H9 (cell line): ENCODE data around the gene NAV1. TPM values are rescaled to one million over a fixed set of nuclear protein-coding genes. Genes with fewer than 3 reads are reported as not detected.

ENCODE experiments used
- DNase-seq: peaks from one replicate; pipeline ENCODE4 v3.0.0-alpha.2; 2017
- H2AFZ ChIP-seq: one replicate; pipeline ENCODE4 v1.6.1; 2013; ENCODE audit warnings: mild to moderate bottlenecking, low read length, control low read depth, moderate library complexity
- H2AK5ac ChIP-seq: 2 replicates; pipeline ENCODE4 v1.6.1; 2013; ENCODE audit warnings: low read length, control low read depth, mixed read lengths; ENCODE audit not compliant: insufficient read length
- H2BK120ac ChIP-seq: one replicate; pipeline ENCODE4 v1.6.1; 2013; ENCODE audit warnings: low read depth, mild to moderate bottlenecking, low read length, control low read depth, inconsistent platforms; ENCODE audit not compliant: poor library complexity, severe bottlenecking
- H2BK12ac ChIP-seq: 2 replicates; pipeline ENCODE4 v1.6.1; 2013; ENCODE audit warnings: low read length, control low read depth, mixed read lengths, low read depth; ENCODE audit not compliant: insufficient read length
- H2BK15ac ChIP-seq: 2 replicates; pipeline ENCODE4 v1.6.1; 2013; ENCODE audit warnings: low read depth, low read length, control low read depth
- H2BK20ac ChIP-seq: one replicate; pipeline ENCODE4 v1.6.1; 2013; ENCODE audit warnings: low read depth, mild to moderate bottlenecking, low read length, control low read depth, inconsistent platforms; ENCODE audit not compliant: poor library complexity, severe bottlenecking
- H2BK5ac ChIP-seq: 2 replicates; pipeline ENCODE4 v1.6.1; 2013; ENCODE audit warnings: low read length, control low read depth, mixed read lengths; ENCODE audit not compliant: insufficient read length
- H3K14ac ChIP-seq: 2 replicates; pipeline ENCODE4 v1.6.1; 2013; ENCODE audit warnings: low read length, control low read depth; ENCODE audit not compliant: insufficient read depth
- H3K18ac ChIP-seq: 2 replicates; pipeline ENCODE4 v1.6.1; 2013; ENCODE audit warnings: low read depth, mild to moderate bottlenecking, mixed read lengths, low read length, control low read depth; ENCODE audit not compliant: insufficient read length
- H3K23ac ChIP-seq: 2 replicates; pipeline ENCODE4 v1.6.1; 2013; ENCODE audit warnings: low read length, control low read depth, mixed read lengths, low read depth; ENCODE audit not compliant: insufficient read length
- H3K23me2 ChIP-seq: 2 replicates; pipeline ENCODE4 v1.6.1; 2013; ENCODE audit warnings: low read depth, mild to moderate bottlenecking, mixed read lengths, low read length, control low read depth; ENCODE audit not compliant: insufficient read length, poor library complexity, severe bottlenecking
- H3K27ac ChIP-seq: 2 replicates; pipeline ENCODE4 v1.5.1; 2013; ENCODE audit warnings: low read length, control low read depth, mixed read lengths, low read depth; ENCODE audit not compliant: insufficient read length
- H3K27me3 ChIP-seq: 2 replicates; pipeline ENCODE4 v1.6.1; 2013; ENCODE audit warnings: low read length, control low read depth, inconsistent platforms; ENCODE audit not compliant: insufficient read depth
- H3K4ac ChIP-seq: 2 replicates; pipeline ENCODE4 v1.6.1; 2013; ENCODE audit warnings: low read depth, mild to moderate bottlenecking, control low read depth, inconsistent platforms, low read length, moderate library complexity
- H3K4me1 ChIP-seq: 2 replicates; pipeline ENCODE4 v1.6.1; 2013; ENCODE audit warnings: low read length, control low read depth, inconsistent platforms; ENCODE audit not compliant: insufficient read depth
- H3K4me2 ChIP-seq: 2 replicates; pipeline ENCODE4 v1.6.1; 2013; ENCODE audit warnings: low read length, control low read depth, mixed read lengths; ENCODE audit not compliant: insufficient read length, insufficient read depth
- H3K56ac ChIP-seq: 2 replicates; pipeline ENCODE4 v1.6.1; 2013; ENCODE audit warnings: low read depth, mild to moderate bottlenecking, mixed read lengths, low read length, control low read depth; ENCODE audit not compliant: insufficient read length
- H3K79me1 ChIP-seq: 2 replicates; pipeline ENCODE4 v1.6.1; 2013; ENCODE audit warnings: low read depth, mild to moderate bottlenecking, moderate library complexity, low read length, control low read depth, inconsistent platforms; ENCODE audit not compliant: insufficient read depth, poor library complexity, severe bottlenecking
- H3K79me2 ChIP-seq: 2 replicates; pipeline ENCODE4 v1.6.1; 2013; ENCODE audit warnings: low read length, control low read depth, inconsistent platforms; ENCODE audit not compliant: insufficient read depth
- H3K9ac ChIP-seq: 2 replicates; pipeline ENCODE4 v1.6.1; 2013; ENCODE audit warnings: low read length, control low read depth, mixed read lengths; ENCODE audit not compliant: insufficient read length; ENCODE audit errors: extremely low read depth
- H3K9me3 ChIP-seq: one replicate; pipeline ENCODE4 v1.6.1; 2013; ENCODE audit warnings: low read depth, low read length, inconsistent platforms; ENCODE audit not compliant: control insufficient read depth
- H3T11ph ChIP-seq: one replicate; pipeline ENCODE4 v1.6.1; 2013; ENCODE audit warnings: mild to moderate bottlenecking, low read length, control low read depth, inconsistent platforms
- H4K20me1 ChIP-seq: one replicate; pipeline ENCODE4 v1.6.1; 2013; ENCODE audit not compliant: control insufficient read depth, insufficient read length, insufficient read depth
- H4K5ac ChIP-seq: 2 replicates; pipeline ENCODE4 v1.6.1; 2013; ENCODE audit warnings: low read depth, mild to moderate bottlenecking, mixed read lengths, low read length, control low read depth; ENCODE audit not compliant: insufficient read length
- H4K8ac ChIP-seq: replicated peaks from 2 replicates; pipeline ENCODE4 v1.6.1; 2013; ENCODE audit warnings: low read length, control low read depth, mixed read lengths, low read depth; ENCODE audit not compliant: insufficient read length
- H4K91ac ChIP-seq: 2 replicates; pipeline ENCODE4 v1.6.1; 2013; ENCODE audit warnings: low read depth, mild to moderate bottlenecking, moderate library complexity, mixed read lengths, low read length, control low read depth; ENCODE audit not compliant: insufficient read length
- H3K27ac Mint-ChIP-seq, 3 experiments: 2 replicates in 2 of 3; 3 replicates in 1 of 3; pipeline ENCODE4 v1.8.0; 2020 to 2021; ENCODE audit warnings: mixed read lengths in 3 of 3, mild to moderate bottlenecking in 1 of 3, moderate library complexity in 1 of 3
- H3K27me3 Mint-ChIP-seq: 2 replicates; pipeline ENCODE4 v1.8.0; 2021; ENCODE audit warnings: low read depth, mild to moderate bottlenecking, moderate library complexity, mixed read lengths
- H3K36me3 Mint-ChIP-seq, 3 experiments: 2 replicates in 2 of 3; 3 replicates in 1 of 3; pipeline ENCODE4 v1.8.0; 2020 to 2021; ENCODE audit warnings: low read depth in 3 of 3, mixed read lengths in 3 of 3; ENCODE audit not compliant: insufficient read depth in 1 of 3
- H3K4me1 Mint-ChIP-seq, 2 experiments: 2 replicates each; pipeline ENCODE4 v1.8.0; 2020; ENCODE audit warnings: mixed read lengths in 2 of 2
- H3K4me3 Mint-ChIP-seq, 2 experiments: 2 replicates in 1 of 2; 3 replicates in 1 of 2; pipeline ENCODE4 v1.8.0; 2020 to 2021; ENCODE audit warnings: mild to moderate bottlenecking in 2 of 2, mixed read lengths in 2 of 2, moderate library complexity in 1 of 2
- H3K9me3 Mint-ChIP-seq, 2 experiments: 2 replicates in 1 of 2; 3 replicates in 1 of 2; pipeline ENCODE4 v1.8.0; 2020; ENCODE audit warnings: mild to moderate bottlenecking in 2 of 2, mixed read lengths in 2 of 2, moderate library complexity in 1 of 2
- CTCF ChIP-seq: fragments of 200-600 bp; sonication (generic); conservative IDR thresholded peaks from 3 replicates; pipeline ENCODE4 v1.8.0; 2021; ENCODE audit warnings: antibody characterized with exemption, mild to moderate bottlenecking
- WGBS: extraction: QIAGEN DNeasy Blood & Tissue Kit; methylation state at CpG from one replicate; pipeline ENCODE4 v1.1.7; 2013; ENCODE audit warnings: missing lambda C conversion rate, low lambda C conversion rate, mixed read lengths; ENCODE audit not compliant: insufficient read length; ENCODE audit errors: extremely low coverage; 5-methylcytosine and 5-hydroxymethylcytosine counted together
- total RNA-seq: library from RNA; stranded (reverse); gene quantifications from 2 replicates; pipeline ENCODE4 v1.2.1, GENCODE V29; 2021

The NAV1 gene
- total RNA-seq, 1 experiment from 2014 or later = 20.5 TPM

GRCh38 chr1:201575912-201576311 is 37.0 kb downstream of the NAV1 start:
- no peak for TF ChIP-seq CTCF
- 0 out of 2 replicates have a peak, but pooled peaks cover 2% of the 10 kb centered on the region for H3K4me1 ChIP-seq

More at GRCh38 chr1:201575912-201576311, 37.0 kb downstream of the NAV1 start:
- Histone ChIP-seq H2BK120ac (no peak overlapping the region), H2AK5ac (no peak overlapping the region), H2BK12ac (no peak overlapping the region), H3K79me2 (no peaks in the 10 kb centered on the region), H4K91ac (no peak overlapping the region), H4K5ac (no peak overlapping the region), H3K9me3 (no peaks in the 10 kb centered on the region), H3K23me2 (no peaks in the 10 kb centered on the region), H3K18ac (no peak overlapping the region), H2BK15ac (no peak overlapping the region), H3K23ac (no peak overlapping the region), H3K9ac (no peak overlapping the region), H2AFZ (no peak overlapping the region), H2BK20ac (no peak overlapping the region), H3K4ac (no peak overlapping the region), H3K4me2 (no peak overlapping the region), H3K56ac (no peak overlapping the region), H3K27me3 (no peaks in the 10 kb centered on the region), H4K20me1 (no peaks in the 10 kb centered on the region), H2BK5ac (no peak overlapping the region), H3K14ac (no peak overlapping the region), H3T11ph (no peak overlapping the region), H3K27ac (no peak overlapping the region), H4K8ac (no peak overlapping the region), H3K79me1 (no peaks in the 10 kb centered on the region)
- Mint-ChIP-seq H3K9me3 (peaks cover 0 to 2% of the 10 kb centered on the region in 2 experiments; a peak in 4 of 5 replicates), H3K27me3 (peaks cover 5% of the 10 kb centered on the region), H3K27ac (no peak overlapping the region), H3K4me1 (peaks cover 2 to 4% of the 10 kb centered on the region in 2 experiments), H3K4me3 (no peak overlapping the region), H3K36me3 (no peaks in the 10 kb centered on the region; a peak in 1 of 7 replicates)
- DNase-seq = no peak
- WGBS = no CpG with 5 or more reads among the region's 3 CpGs
